ENCODE measurements around the gene ARHGAP4.

Gene ARHGAP4

GRCh38 chrX:153953892-153954557, 28.0 kb upstream of the ARHGAP4 start:
- Histone ChIP-seq H3F3A (ENCODE audit: insufficient read depth, low read length) (no peaks in the 10 kb centered on the region), H3K79me2 (ENCODE audit: insufficient read depth, low read length) (no peaks in the 10 kb centered on the region), H4K20me1 (ENCODE audit: insufficient read depth, low read length) (no peaks in the 10 kb centered on the region), H2AFZ (ENCODE audit: low read length) (no peak overlapping the region), H3K9me3 (ENCODE audit: low read length) (no peaks in the 10 kb centered on the region), H3K4me3 (ENCODE audit: low read depth, low read length, poor library complexity, severe bottlenecking) (no peak overlapping the region), H3K27ac (ENCODE audit: low read depth, low read length, poor library complexity, severe bottlenecking) (no peak overlapping the region), H3K4me2 (ENCODE audit: low read length) (no peak overlapping the region), H3K4me1 (ENCODE audit: insufficient read depth, low read length, severe bottlenecking) (no peaks in the 10 kb centered on the region), H3K36me3 (ENCODE audit: insufficient read depth, low read length) (peaks cover 94% of the 10 kb centered on the region), H3K9me2 (ENCODE audit: low read depth, low read length) (no peaks in the 10 kb centered on the region), H3K9ac (ENCODE audit: low read length) (no peak overlapping the region), H3K27me3 (ENCODE audit: insufficient read depth, low read length) (no peaks in the 10 kb centered on the region)
- TF ChIP-seq EZH2 (IDR thresholded peaks at IDR 0.05; ENCODE audit: borderline replicate concordance, low read length) (no peak), CTCF (IDR thresholded peaks at IDR 0.05; ENCODE audit: low read length) (no peak)

- no peak for TF ChIP-seq EZH2 (IDR thresholded peaks at IDR 0.05; ENCODE audit: borderline replicate concordance, low read length)
- TF ChIP-seq CTCF (IDR thresholded peaks at IDR 0.05; ENCODE audit: low read length), result peak; percentile 77
- H3K9me3 ChIP-seq (ENCODE audit: low read length), result no peaks in the 10 kb centered on the region
- H3K9ac ChIP-seq (ENCODE audit: low read length), result no peak overlapping the region
- no peaks in the 10 kb centered on the region for H3K79me2 ChIP-seq (ENCODE audit: insufficient read depth, low read length)
- no peaks in the 10 kb centered on the region for H3F3A ChIP-seq (ENCODE audit: insufficient read depth, low read length)
- no peaks in the 10 kb centered on the region for H3K9me2 ChIP-seq (ENCODE audit: low read depth, low read length)
- H3K36me3 ChIP-seq (ENCODE audit: insufficient read depth, low read length), result peaks cover 95% of the 10 kb centered on the region
- no peaks in the 10 kb centered on the region for H3K4me1 ChIP-seq (ENCODE audit: insufficient read depth, low read length, severe bottlenecking)
- no peak overlapping the region for H2AFZ ChIP-seq (ENCODE audit: low read length)
- peak overlapping the region; percentile 28 for H3K27ac ChIP-seq (ENCODE audit: low read depth, low read length, poor library complexity, severe bottlenecking)
- H3K27me3 ChIP-seq (ENCODE audit: insufficient read depth, low read length), result no peaks in the 10 kb centered on the region
- H3K4me3 ChIP-seq (ENCODE audit: low read depth, low read length, poor library complexity, severe bottlenecking), result no peak overlapping the region
- no peaks in the 10 kb centered on the region for H4K20me1 ChIP-seq (ENCODE audit: insufficient read depth, low read length)
- H3K4me2 ChIP-seq (ENCODE audit: low read length), result no peak overlapping the region
Measured at GRCh38 chrX:153953342-153953830, 27.3 kb upstream of the ARHGAP4 start.

GRCh38 chrX:153952373-153953026, 26.4 kb upstream of the ARHGAP4 start:
- Histone ChIP-seq H3K9me2 (ENCODE audit: low read depth, low read length) (no peaks in the 10 kb centered on the region), H3K27me3 (ENCODE audit: insufficient read depth, low read length) (no peaks in the 10 kb centered on the region), H4K20me1 (ENCODE audit: insufficient read depth, low read length) (no peaks in the 10 kb centered on the region), H3K36me3 (ENCODE audit: insufficient read depth, low read length) (peaks cover 91% of the 10 kb centered on the region), H3K9ac (ENCODE audit: low read length) (no peak overlapping the region), H3K4me2 (ENCODE audit: low read length) (no peak overlapping the region), H3K4me1 (ENCODE audit: insufficient read depth, low read length, severe bottlenecking) (no peaks in the 10 kb centered on the region), H3K27ac (ENCODE audit: low read depth, low read length, poor library complexity, severe bottlenecking) (no peak overlapping the region), H2AFZ (ENCODE audit: low read length) (no peak overlapping the region), H3K4me3 (ENCODE audit: low read depth, low read length, poor library complexity, severe bottlenecking) (no peak overlapping the region), H3K9me3 (ENCODE audit: low read length) (no peaks in the 10 kb centered on the region), H3K79me2 (ENCODE audit: insufficient read depth, low read length) (no peaks in the 10 kb centered on the region), H3F3A (ENCODE audit: insufficient read depth, low read length) (no peaks in the 10 kb centered on the region)
- TF ChIP-seq CTCF (IDR thresholded peaks at IDR 0.05; ENCODE audit: low read length) (no peak), EZH2 (IDR thresholded peaks at IDR 0.05; ENCODE audit: borderline replicate concordance, low read length) (no peak)
